SH-SY5Y (cell line): Measurements from ENCODE around the gene HABP2.

Experiments used
- GATA2 ChIP-seq: IDR thresholded peaks from 2 replicates; pipeline ENCODE4 v1.6.1; 2011; ENCODE audit warnings: mild to moderate bottlenecking, low read depth, low read length
- GATA3 ChIP-seq: IDR thresholded peaks from 2 replicates; pipeline ENCODE4 v1.6.1; 2011; ENCODE audit warnings: low read depth, mild to moderate bottlenecking, low read length, moderate library complexity

DNA sequence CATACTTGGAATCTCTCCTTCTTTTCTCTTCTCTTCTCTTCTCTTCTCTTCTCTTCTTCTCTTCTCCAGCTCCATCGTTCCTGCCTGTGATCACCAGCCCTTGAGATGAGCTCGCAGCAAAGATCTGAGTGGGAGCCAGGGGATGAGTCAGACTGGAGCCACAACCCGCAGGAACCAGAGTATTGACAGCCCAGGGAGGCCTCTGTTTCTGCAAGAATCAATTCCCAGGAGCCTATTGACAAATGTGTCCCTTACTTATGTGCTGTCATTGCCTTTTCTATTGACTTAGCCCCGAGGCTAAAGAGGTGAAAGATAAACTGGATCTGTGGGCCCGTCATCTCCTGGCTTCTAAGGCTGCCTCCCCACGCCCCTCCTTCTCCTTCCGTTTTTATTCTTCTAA is 13.1 kb upstream of the HABP2 start:
- TF ChIP-seq GATA3 (no peak), GATA2 (no peak)
